BE2C (cell line): ENCODE data around the gene MLXIP.

Experiments
- DNase-seq: peaks from one replicate; pipeline ENCODE4 v3.0.0-alpha.2; 2020
- H3K27me3 ChIP-seq: fragments of 250-450 bp; sonication (Bioruptor Pico); 2 replicates; pipeline ENCODE4 v1.5.1; 2020; ENCODE audit warnings: mild to moderate bottlenecking
- H3K36me3 ChIP-seq: fragments of 250-450 bp; sonication (Bioruptor Pico); 2 replicates; pipeline ENCODE4 v1.5.1; 2020; ENCODE audit warnings: mild to moderate bottlenecking
- H3K4me1 ChIP-seq: fragments of 250-450 bp; sonication (Bioruptor Pico); 2 replicates; pipeline ENCODE4 v1.5.1; 2020
- H3K4me3 ChIP-seq: 2 replicates; pipeline ENCODE4 v1.5.1; 2011; ENCODE audit warnings: low read depth, low read length
- H3K9me3 ChIP-seq: fragments of 250-450 bp; sonication (Bioruptor Pico); 2 replicates; pipeline ENCODE4 v1.5.1; 2020
- CTCF ChIP-seq: IDR thresholded peaks from 2 replicates; pipeline ENCODE4 v1.5.1; 2012; ENCODE audit warnings: mild to moderate bottlenecking, low read depth, low read length

Gene MLXIP

GRCh38 chr12:122133192-122133950 is 54.8 kb downstream of the MLXIP start:
- H3K4me1 ChIP-seq, result no peaks in the 10 kb centered on the region
- no peak overlapping the region for H3K4me3 ChIP-seq
- H3K9me3 ChIP-seq, result no peaks in the 10 kb centered on the region
- TF ChIP-seq CTCF, result no peak
- H3K27me3 ChIP-seq, result no peaks in the 10 kb centered on the region
- H3K36me3 ChIP-seq, result peaks cover 62% of the 10 kb centered on the region
- no peak for DNase-seq

GRCh38 chr12:122135437-122136031 is 57.0 kb downstream of the MLXIP start:
- H3K9me3 ChIP-seq, result no peaks in the 10 kb centered on the region
- H3K27me3 ChIP-seq, result no peaks in the 10 kb centered on the region
- no peak overlapping the region for H3K4me3 ChIP-seq
- no peak for TF ChIP-seq CTCF
- peaks cover 43% of the 10 kb centered on the region for H3K36me3 ChIP-seq
- no peak for DNase-seq
- H3K4me1 ChIP-seq, result no peaks in the 10 kb centered on the region

GRCh38 chr12:122137229-122137628 is 58.7 kb downstream of the MLXIP start:
- Histone ChIP-seq H3K27me3 (no peaks in the 10 kb centered on the region), H3K4me3 (no peak overlapping the region), H3K36me3 (peaks cover 49% of the 10 kb centered on the region), H3K9me3 (peaks cover under 1% of the 10 kb centered on the region; the same call in 1 of the 2 replicates), H3K4me1 (no peaks in the 10 kb centered on the region)
- TF ChIP-seq CTCF, result peak; percentile 45
- DNase-seq, result peak; percentile 36

GRCh38 chr12:122137681-122138080 is 59.1 kb downstream of the MLXIP start:
- H3K4me3 ChIP-seq, result no peak overlapping the region
- no peaks in the 10 kb centered on the region for H3K27me3 ChIP-seq
- no peak for TF ChIP-seq CTCF
- no peak for DNase-seq
- H3K4me1 ChIP-seq, result no peaks in the 10 kb centered on the region
- peaks cover 49% of the 10 kb centered on the region for H3K36me3 ChIP-seq
- H3K9me3 ChIP-seq, result peaks cover 5% of the 10 kb centered on the region; the same call in 1 of the 2 replicates

- DNase-seq, result no peak
- Histone ChIP-seq H3K27me3 (no peaks in the 10 kb centered on the region), H3K9me3 (peaks cover 6% of the 10 kb centered on the region; the same call in 1 of the 2 replicates), H3K4me1 (no peaks in the 10 kb centered on the region), H3K4me3 (no peak overlapping the region), H3K36me3 (peaks cover 52% of the 10 kb centered on the region)
- TF ChIP-seq CTCF, result no peak
These were observed 59.6 kb downstream of the MLXIP start for GRCh38 chr12:122138181-122138580.

GRCh38 chr12:122138616-122139015 is 60.1 kb downstream of the MLXIP start:
- Histone ChIP-seq H3K9me3 (peaks cover 6% of the 10 kb centered on the region; the same call in 1 of the 2 replicates), H3K4me3 (no peak overlapping the region), H3K27me3 (no peaks in the 10 kb centered on the region), H3K4me1 (no peaks in the 10 kb centered on the region), H3K36me3 (peaks cover 54% of the 10 kb centered on the region)
- TF ChIP-seq CTCF, result no peak
- DNase-seq, result no peak
